Measurements from ENCODE around the gene PARP15.

PARP15 gene

DNA sequence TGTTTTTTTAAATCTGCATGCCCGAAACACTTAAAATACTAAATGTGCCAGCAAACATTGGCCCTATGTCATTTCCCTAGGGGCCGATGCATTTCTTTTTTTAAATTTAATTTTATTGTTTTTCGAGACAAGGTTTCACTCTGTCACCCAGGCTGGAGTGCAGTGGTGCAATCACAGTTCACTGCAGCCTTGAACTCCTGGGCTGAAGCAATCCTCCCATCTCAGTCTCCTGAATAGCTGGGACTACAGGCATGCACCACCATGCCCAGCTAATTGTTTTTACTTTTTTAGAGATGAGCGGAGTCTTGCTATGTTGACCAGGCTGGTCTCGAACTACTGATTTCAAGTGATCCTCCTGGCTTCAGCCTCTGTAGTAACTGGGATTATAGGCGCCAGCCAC, 18.8 kb upstream of the PARP15 start:
- POLR2A ChIA-PET = no interaction called here

GRCh38 chr3:122559906-122560305, 17.5 kb upstream of the PARP15 start:
- POLR2A ChIA-PET = no interaction called here
- CTCF ChIA-PET = interaction anchor here (2.6 kb wide), 1 partner anchor 119 kb away, joined by 15 read pairs; no protein-coding TSS in a partner anchor

More for the DNA sequence above, 18.8 kb upstream of the PARP15 start:
- CTCF ChIA-PET = interaction anchor here (2.6 kb wide), 1 partner anchor 120 kb away, joined by 15 read pairs; no protein-coding TSS in a partner anchor
- DNase-seq (ENCODE audit: extremely low spot score) = no peak
- TF ChIP-seq, protein P1, sequence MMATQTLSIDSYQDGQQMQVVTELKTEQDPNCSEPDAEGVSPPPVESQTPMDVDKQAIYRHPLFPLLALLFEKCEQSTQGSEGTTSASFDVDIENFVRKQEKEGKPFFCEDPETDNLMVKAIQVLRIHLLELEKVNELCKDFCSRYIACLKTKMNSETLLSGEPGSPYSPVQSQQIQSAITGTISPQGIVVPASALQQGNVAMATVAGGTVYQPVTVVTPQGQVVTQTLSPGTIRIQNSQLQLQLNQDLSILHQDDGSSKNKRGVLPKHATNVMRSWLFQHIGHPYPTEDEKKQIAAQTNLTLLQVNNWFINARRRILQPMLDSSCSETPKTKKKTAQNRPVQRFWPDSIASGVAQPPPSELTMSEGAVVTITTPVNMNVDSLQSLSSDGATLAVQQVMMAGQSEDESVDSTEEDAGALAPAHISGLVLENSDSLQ (IDR thresholded peaks at IDR 0.05) = no peak
- no peak for TF ChIP-seq FOXK2 (IDR thresholded peaks at IDR 0.05)
- TF ChIP-seq TARDBP (IDR thresholded peaks at IDR 0.05) = no peak
- TF ChIP-seq LEF1 (IDR thresholded peaks at IDR 0.05; ENCODE audit: borderline replicate concordance) = no peak
- no peak for TF ChIP-seq SUZ12 (IDR thresholded peaks at IDR 0.05)
- TF ChIP-seq FOXA1 (IDR thresholded peaks at IDR 0.05) = no peak
- TF ChIP-seq NFRKB (IDR thresholded peaks at IDR 0.05) = no peak
- TF ChIP-seq ELF4 (IDR thresholded peaks at IDR 0.05) = no peak
- no peak for TF ChIP-seq ARNT (IDR thresholded peaks at IDR 0.05)
- TF ChIP-seq SP1 (IDR thresholded peaks at IDR 0.05) = no peak
- no peak for TF ChIP-seq CTBP1 (IDR thresholded peaks at IDR 0.05; ENCODE audit: borderline replicate concordance)
- TF ChIP-seq BHLHE40 (IDR thresholded peaks at IDR 0.05; ENCODE audit: borderline replicate concordance) = no peak
- no peak for TF ChIP-seq FOXM1 (IDR thresholded peaks at IDR 0.05; ENCODE audit: borderline replicate concordance)
- no peak for TF ChIP-seq HDGF (IDR thresholded peaks at IDR 0.05; ENCODE audit: borderline replicate concordance)
- no peak for TF ChIP-seq L3MBTL2 (conservative IDR thresholded peaks at IDR 0.05)

GRCh38 chr3:122560680-122561079, 16.8 kb upstream of the PARP15 start:
- ChIA-PET CTCF (interaction anchor here (1.3 kb wide), 1 partner anchor 118 kb away, joined by 5 read pairs; no protein-coding TSS in a partner anchor), POLR2A (no interaction called here)
- DNase-seq (ENCODE audit: extremely low spot score) = peak; percentile 41
- TF ChIP-seq, protein P1 (IDR thresholded peaks at IDR 0.05) = no peak
- TF ChIP-seq NFRKB (IDR thresholded peaks at IDR 0.05) = no peak
- TF ChIP-seq FOXK2 (IDR thresholded peaks at IDR 0.05) = no peak
- TF ChIP-seq TARDBP (IDR thresholded peaks at IDR 0.05) = no peak
- TF ChIP-seq L3MBTL2 (conservative IDR thresholded peaks at IDR 0.05) = no peak
- no peak for TF ChIP-seq FOXM1 (IDR thresholded peaks at IDR 0.05; ENCODE audit: borderline replicate concordance)
- no peak for TF ChIP-seq SP1 (IDR thresholded peaks at IDR 0.05)
- no peak for TF ChIP-seq ZNF384 (IDR thresholded peaks at IDR 0.05)
- TF ChIP-seq CTBP1 (IDR thresholded peaks at IDR 0.05; ENCODE audit: borderline replicate concordance) = no peak

More at GRCh38 chr3:122559906-122560305, 17.5 kb upstream of the PARP15 start:
- no peak for DNase-seq (ENCODE audit: extremely low spot score)
- TF ChIP-seq SP1 (IDR thresholded peaks at IDR 0.05) = no peak
- no peak for TF ChIP-seq CTBP1 (IDR thresholded peaks at IDR 0.05; ENCODE audit: borderline replicate concordance)
- no peak for TF ChIP-seq HDGF (IDR thresholded peaks at IDR 0.05; ENCODE audit: borderline replicate concordance)
- TF ChIP-seq LEF1 (IDR thresholded peaks at IDR 0.05; ENCODE audit: borderline replicate concordance) = no peak
- TF ChIP-seq BHLHE40 (IDR thresholded peaks at IDR 0.05; ENCODE audit: borderline replicate concordance) = no peak
- no peak for TF ChIP-seq ZNF384 (IDR thresholded peaks at IDR 0.05)
- no peak for TF ChIP-seq SUZ12 (IDR thresholded peaks at IDR 0.05)
- TF ChIP-seq, protein P1 (IDR thresholded peaks at IDR 0.05) = no peak
- TF ChIP-seq FOXA1 (IDR thresholded peaks at IDR 0.05) = no peak
- no peak for TF ChIP-seq FOXM1 (IDR thresholded peaks at IDR 0.05; ENCODE audit: borderline replicate concordance)
- no peak for TF ChIP-seq ARNT (IDR thresholded peaks at IDR 0.05)
- TF ChIP-seq TARDBP (IDR thresholded peaks at IDR 0.05) = no peak
- TF ChIP-seq ELF4 (IDR thresholded peaks at IDR 0.05) = no peak
- TF ChIP-seq NFRKB (IDR thresholded peaks at IDR 0.05) = no peak

DNA sequence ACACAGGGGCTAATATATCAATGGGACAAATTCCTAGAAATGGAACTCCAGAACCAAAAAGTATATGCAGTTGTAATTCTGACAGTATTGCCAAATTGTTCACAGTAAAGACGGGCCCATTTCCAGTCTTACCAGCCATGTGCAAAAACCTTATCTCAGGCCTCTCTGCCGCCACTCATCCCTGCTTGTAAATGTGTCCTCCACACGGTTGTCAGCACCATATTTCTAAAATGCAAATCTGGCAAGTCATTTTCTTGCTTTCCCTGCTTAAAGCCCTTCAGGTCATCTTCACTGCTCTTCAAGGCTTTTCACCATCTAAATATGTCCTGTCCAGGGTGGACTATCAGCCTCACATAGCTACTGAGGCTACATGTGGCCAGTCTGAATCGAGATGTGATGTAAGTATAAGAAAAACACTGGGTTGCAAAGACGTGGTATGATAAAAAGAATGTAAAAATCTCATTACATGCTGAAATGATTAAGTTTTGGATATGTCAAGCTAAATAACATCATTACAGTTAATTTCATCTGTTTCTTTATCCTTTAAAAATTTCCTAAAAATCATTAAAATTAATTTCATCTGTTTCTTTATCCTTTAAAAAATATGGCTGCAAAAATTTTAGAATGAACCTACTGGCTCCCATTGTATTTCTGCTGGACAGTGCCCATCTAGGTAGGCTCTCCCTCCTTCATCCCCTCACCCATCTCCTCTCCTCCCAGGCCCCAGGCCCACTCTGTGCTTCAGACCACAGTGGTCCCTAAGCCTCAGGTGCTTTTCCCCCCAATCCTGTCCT, 14.3 kb upstream of the PARP15 start:
- POLR2A ChIA-PET = no interaction called here
- DNase-seq (ENCODE audit: extremely low spot score) = no peak
- CTCF ChIA-PET = no interaction called here

More for the DNA sequence above, 14.3 kb upstream of the PARP15 start:
- no peak for TF ChIP-seq TARDBP (IDR thresholded peaks at IDR 0.05)
- TF ChIP-seq, protein P1 (IDR thresholded peaks at IDR 0.05) = no peak
- no peak for TF ChIP-seq SUZ12 (IDR thresholded peaks at IDR 0.05)
- no peak for TF ChIP-seq SP1 (IDR thresholded peaks at IDR 0.05)
- no peak for TF ChIP-seq ELF4 (IDR thresholded peaks at IDR 0.05)
- no peak for TF ChIP-seq ARNT (IDR thresholded peaks at IDR 0.05)
- TF ChIP-seq CTBP1 (IDR thresholded peaks at IDR 0.05; ENCODE audit: borderline replicate concordance) = no peak
- TF ChIP-seq NFRKB (IDR thresholded peaks at IDR 0.05) = no peak
- TF ChIP-seq L3MBTL2 (conservative IDR thresholded peaks at IDR 0.05) = no peak
- no peak for TF ChIP-seq LEF1 (IDR thresholded peaks at IDR 0.05; ENCODE audit: borderline replicate concordance)
- TF ChIP-seq BHLHE40 (IDR thresholded peaks at IDR 0.05; ENCODE audit: borderline replicate concordance) = no peak
- no peak for TF ChIP-seq FOXM1 (IDR thresholded peaks at IDR 0.05; ENCODE audit: borderline replicate concordance)
- TF ChIP-seq FOXA1 (IDR thresholded peaks at IDR 0.05) = no peak
- TF ChIP-seq ZNF384 (IDR thresholded peaks at IDR 0.05) = no peak
- no peak for TF ChIP-seq HDGF (IDR thresholded peaks at IDR 0.05; ENCODE audit: borderline replicate concordance)
- no peak for TF ChIP-seq FOXK2 (IDR thresholded peaks at IDR 0.05)
